ENCODE data around the gene SLC8A1.

Gene SLC8A1

GRCh38 chr2:40310303-40310702 lies 141.6 kb downstream of the SLC8A1 start:
- no peak for DNase-seq (ENCODE audit: low read depth)

GRCh38 chr2:40304340-40304739 lies 147.6 kb downstream of the SLC8A1 start:
- no peak for DNase-seq (ENCODE audit: low read depth)

- peak; percentile 58 for DNase-seq (ENCODE audit: low read depth)
These were observed 148.1 kb downstream of the SLC8A1 start for GRCh38 chr2:40303746-40304145.

- DNase-seq (ENCODE audit: low read depth): peak; percentile 16
These were observed 149.1 kb downstream of the SLC8A1 start for GRCh38 chr2:40302751-40303325.

- peak; percentile 16 for DNase-seq (ENCODE audit: low read depth)
These were observed 151.5 kb downstream of the SLC8A1 start for GRCh38 chr2:40300391-40300790.

GRCh38 chr2:40299781-40300180 lies 152.1 kb downstream of the SLC8A1 start:
- no peak for DNase-seq (ENCODE audit: low read depth)

- no peak for DNase-seq (ENCODE audit: low read depth)
These were observed 152.7 kb downstream of the SLC8A1 start for GRCh38 chr2:40299173-40299572.

GRCh38 chr2:40298026-40298425 lies 153.9 kb downstream of the SLC8A1 start:
- no peak for DNase-seq (ENCODE audit: low read depth)

GRCh38 chr2:40292291-40292690 lies 159.6 kb downstream of the SLC8A1 start:
- DNase-seq (ENCODE audit: low read depth): no peak

- DNase-seq (ENCODE audit: low read depth): no peak
These were observed 162.0 kb downstream of the SLC8A1 start for GRCh38 chr2:40289771-40290404.

GRCh38 chr2:40287773-40288172 lies 164.1 kb downstream of the SLC8A1 start:
- DNase-seq (ENCODE audit: low read depth): no peak

GRCh38 chr2:40287195-40287594 lies 164.7 kb downstream of the SLC8A1 start:
- no peak for DNase-seq (ENCODE audit: low read depth)

- DNase-seq (ENCODE audit: low read depth): no peak
These were observed 165.2 kb downstream of the SLC8A1 start for GRCh38 chr2:40286721-40287120.

- DNase-seq (ENCODE audit: low read depth): no peak
These were observed 166.5 kb downstream of the SLC8A1 start for GRCh38 chr2:40285391-40285790.

- DNase-seq (ENCODE audit: low read depth): no peak
These were observed 167.1 kb downstream of the SLC8A1 start for GRCh38 chr2:40284797-40285196.

- DNase-seq (ENCODE audit: low read depth): no peak
These were observed 168.6 kb downstream of the SLC8A1 start for GRCh38 chr2:40283111-40283909.

GRCh38 chr2:40282428-40282827 lies 169.5 kb downstream of the SLC8A1 start:
- DNase-seq (ENCODE audit: low read depth): no peak

GRCh38 chr2:40281021-40281940 lies 170.6 kb downstream of the SLC8A1 start:
- peak; percentile 54 for DNase-seq (ENCODE audit: low read depth)

GRCh38 chr2:40279482-40279881 lies 172.4 kb downstream of the SLC8A1 start:
- no peak for DNase-seq (ENCODE audit: low read depth)

- no peak for DNase-seq (ENCODE audit: low read depth)
These were observed 172.9 kb downstream of the SLC8A1 start for GRCh38 chr2:40279001-40279400.

- DNase-seq (ENCODE audit: low read depth): no peak
These were observed 175.8 kb downstream of the SLC8A1 start for GRCh38 chr2:40276076-40276475.

- DNase-seq (ENCODE audit: low read depth): no peak
These were observed 177.6 kb downstream of the SLC8A1 start for GRCh38 chr2:40274270-40274669.

Measured in amniotic epithelial cell (primary cell).